ENCODE results near the gene GLCE.

DNA sequence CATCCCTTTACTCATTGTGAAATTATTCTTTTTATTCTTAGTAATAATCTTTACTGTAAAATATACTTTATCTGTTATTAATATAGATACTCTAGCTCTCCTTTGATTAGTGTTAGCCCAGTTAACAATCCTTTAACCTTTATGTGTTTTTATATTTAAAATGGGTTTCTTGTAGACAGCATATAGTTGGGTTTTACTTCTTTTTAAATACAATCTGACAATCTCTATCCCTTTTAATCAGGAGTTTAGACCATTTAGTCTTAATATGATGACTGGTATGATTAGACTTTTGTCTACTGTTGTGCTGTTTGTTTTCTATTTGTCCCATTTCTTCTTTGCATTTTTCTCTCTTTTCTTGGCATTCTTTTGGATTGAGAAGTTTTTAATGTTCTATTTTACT is 30.1 kb downstream of the GLCE start:
- TF ChIP-seq CTCF (IDR thresholded peaks at IDR 0.05; ENCODE audit: insufficient read depth, low read length, poor library complexity, severe bottlenecking) (no peak), EZH2phosphoT487 (conservative IDR thresholded peaks at IDR 0.05; ENCODE audit: low read length) (no peak)

All from SU-DHL-6 (cell line).